HepG2 (cell line): ENCODE measurements around the gene SERPINB10. TPM values are rescaled to one million over a fixed set of nuclear protein-coding genes. Genes with fewer than 3 reads are reported as not detected.

Experiments
- ATAC-seq: fragments of 200-7000 bp; cut with Tn5 transposase; 3 replicates; pipeline ENCODE4 v1.9.1; 2020; ENCODE audit warnings: mild to moderate bottlenecking, moderate library complexity
- BruUV-seq: library from RNA; stranded (reverse); fragments of 400-500 nt; replicated peaks from 2 replicates; lab custom pipeline; 2021; lab: Mats Ljungman, UMichigan
- CTCF ChIA-PET: fragments of 300-600 bp; formaldehyde crosslinking; extraction: SDS; loops from one replicate; lab custom pipeline; 2021; ENCODE audit warnings: low total read pairs, inconsistent platforms, low intra/inter-chr PET ratio; lab: Yijun Ruan, JAX
- POLR2A ChIA-PET: fragments of 350-600 bp; sonication (Branson Sonifier 250); formaldehyde crosslinking; loops from one replicate; lab custom pipeline; 2020; ENCODE audit warnings: antibody characterized with exemption, inconsistent platforms; lab: Yijun Ruan, JAX
- DNase-seq: peaks from one replicate; pipeline ENCODE4 v3.0.0-alpha.2; 2015; ENCODE audit warnings: low spot score
- FAIRE-seq: peaks from 3 replicates; lab custom pipeline; 2011; peaks lifted over from hg19 to GRCh38; lab: Jason Lieb, UNC
- H2AFZ ChIP-seq: one replicate; pipeline ENCODE4 v1.6.1; 2011; ENCODE audit warnings: low read length, inconsistent platforms
- H3K27ac ChIP-seq: fragments of 300-600 bp; 3 replicates; pipeline ENCODE4 v1.8.0; 2011; ENCODE audit warnings: mixed run types, mild to moderate bottlenecking, mixed read lengths, low read length, inconsistent platforms; ENCODE audit not compliant: insufficient read depth; ENCODE audit errors: extremely low read length
- H3K27me3 ChIP-seq, 2 experiments: fragments of 200-600 bp in 1 of 2; 2 replicates in 1 of 2; 3 replicates in 1 of 2; pipeline versions ENCODE4 v1.6.0 to v1.8.0; 2011; ENCODE audit warnings: low read length in 2 of 2, mild to moderate bottlenecking in 2 of 2, moderate library complexity in 2 of 2, inconsistent platforms in 1 of 2; ENCODE audit not compliant: insufficient read depth in 2 of 2, control insufficient read depth in 1 of 2
- H3K36me3 ChIP-seq, 2 experiments: fragments of 200-600 bp in 1 of 2; replicated peaks in 1 of 2; 2 replicates in 1 of 2; 3 replicates in 1 of 2; pipeline versions ENCODE4 v1.5.1 to v1.8.0; 2011; ENCODE audit warnings: low read length in 2 of 2, inconsistent platforms in 1 of 2; ENCODE audit not compliant: insufficient read depth in 2 of 2, control insufficient read depth in 1 of 2
- H3K4me1 ChIP-seq: 2 replicates; pipeline ENCODE4 v1.5.1; 2012; ENCODE audit warnings: low read length, inconsistent platforms; ENCODE audit not compliant: insufficient read depth
- H3K4me2 ChIP-seq: 2 replicates; pipeline ENCODE4 v1.6.0; 2011; ENCODE audit warnings: low read depth, low read length, inconsistent platforms
- H3K4me3 ChIP-seq, 3 experiments: fragments of 200-600 bp in 1 of 3; sonication (generic), shearing (Covaris generic) in 1 of 3; replicated peaks in 1 of 3; 2 replicates each; pipeline ENCODE4 v1.5.1; 2011 to 2016; ENCODE audit warnings: low read length in 3 of 3, inconsistent platforms in 2 of 3, low read depth in 2 of 3, mild to moderate bottlenecking in 2 of 3, control low read depth in 1 of 3, mixed read lengths in 1 of 3; ENCODE audit not compliant: insufficient read depth in 1 of 3
- H3K79me2 ChIP-seq: one replicate; pipeline ENCODE4 v1.6.1; 2011; ENCODE audit warnings: low read length, inconsistent platforms; ENCODE audit not compliant: insufficient read depth
- H3K9ac ChIP-seq: 2 replicates; pipeline ENCODE4 v1.6.0; 2011; ENCODE audit warnings: mild to moderate bottlenecking, low read depth, low read length, inconsistent platforms; ENCODE audit not compliant: insufficient read depth
- H3K9me3 ChIP-seq: 2 replicates; pipeline ENCODE4 v1.5.1; 2012; ENCODE audit warnings: mild to moderate bottlenecking, low read length
- H4K20me1 ChIP-seq: 2 replicates; pipeline ENCODE4 v1.6.0; 2011; ENCODE audit warnings: inconsistent platforms, mild to moderate bottlenecking, low read length, moderate library complexity; ENCODE audit not compliant: insufficient read depth
- BCL6 ChIP-seq: IDR thresholded peaks from 2 replicates; pipeline ENCODE4 v1.6.1; 2016; ENCODE audit warnings: missing genetic modification reagents, missing compliant biosample characterization
- CC2D1A ChIP-seq: sonication (generic); formaldehyde crosslinking; IDR thresholded peaks from 2 replicates; pipeline ENCODE4 v1.8.1; 2023; ENCODE audit warnings: mild to moderate bottlenecking, missing genetic modification reagents
- ELF3 ChIP-seq: IDR thresholded peaks from 2 replicates; pipeline ENCODE4 v1.6.1; 2016; ENCODE audit warnings: missing genetic modification reagents, missing compliant biosample characterization
- ETV5 ChIP-seq: IDR thresholded peaks from 2 replicates; pipeline ENCODE4 v1.6.1; 2018; ENCODE audit warnings: missing biosample characterization, missing genetic modification reagents, inconsistent platforms, borderline replicate concordance
- HCFC1 ChIP-seq: fragments of 150-350 bp; IDR thresholded peaks from 2 replicates; pipeline ENCODE4 v1.6.1; 2014; ENCODE audit warnings: low read depth, low read length
- MZF1 ChIP-seq: sonication (generic); formaldehyde crosslinking; IDR thresholded peaks from 2 replicates; pipeline ENCODE4 v1.8.1; 2023; ENCODE audit warnings: mild to moderate bottlenecking, missing genetic modification reagents, borderline replicate concordance
- RBM39 ChIP-seq: fragments of 200-400 bp; formaldehyde crosslinking; IDR thresholded peaks from one replicate; pipeline ENCODE4 v1.6.1; 2018; ENCODE audit warnings: antibody characterized with exemption, mild to moderate bottlenecking, low read depth, low read length; ENCODE audit not compliant: poor library complexity, severe bottlenecking
- SMC3 ChIP-seq: IDR thresholded peaks from 2 replicates; pipeline ENCODE4 v1.6.1; 2011; ENCODE audit warnings: low read length, improper control_type of control experiment
- STAG1 ChIP-seq: sonication (generic); formaldehyde crosslinking; IDR thresholded peaks from 2 replicates; pipeline ENCODE4 v1.4.0; 2020; ENCODE audit warnings: missing genetic modification reagents
- TEAD3 ChIP-seq: optimal IDR thresholded peaks from 2 replicates; pipeline ENCODE3; 2016; ENCODE audit warnings: borderline replicate concordance
- XRCC5 ChIP-seq: fragments of 200-400 bp; formaldehyde crosslinking; optimal IDR thresholded peaks from 2 replicates; pipeline ENCODE3; 2017; ENCODE audit warnings: mild to moderate bottlenecking, low read length
- ZNF17 ChIP-seq: sonication (generic); formaldehyde crosslinking; IDR thresholded peaks from 2 replicates; pipeline ENCODE4 v1.5.0; 2020; ENCODE audit warnings: mild to moderate bottlenecking, missing genetic modification reagents
- ZNF230 ChIP-seq: sonication (generic); formaldehyde crosslinking; IDR thresholded peaks from 2 replicates; pipeline ENCODE4 v1.4.0; 2020; ENCODE audit warnings: mild to moderate bottlenecking, missing genetic modification reagents
- ZNF543 ChIP-seq: sonication (generic); formaldehyde crosslinking; IDR thresholded peaks from 2 replicates; pipeline ENCODE4 v1.4.0; 2020; ENCODE audit warnings: mild to moderate bottlenecking, missing genetic modification reagents
- ZNF768 ChIP-seq: sonication (generic); formaldehyde crosslinking; IDR thresholded peaks from 2 replicates; pipeline ENCODE4 v1.4.0; 2020; ENCODE audit warnings: missing genetic modification reagents
- WGBS: methylation state at CpG from one replicate; pipeline ENCODE4 v1.1.6; 2017; ENCODE audit warnings: low lambda C conversion rate; 5-methylcytosine and 5-hydroxymethylcytosine counted together
- in situ Hi-C: cut with HindIII; loops from 2 replicates; pipeline ENCODE4 v1.10.0; 2017; ENCODE audit warnings: low pct_unique_long_range_greater_than_20kb; ENCODE audit not compliant: extremely low pct_ligation_motif_present
- intact Hi-C: fragments of 100-400 bp; cut with micrococcal nuclease; formaldehyde crosslinking; loops from one replicate; pipeline ENCODE4 v1.10.0; 2022; ENCODE audit not compliant: unreplicated experiment
- polyA plus RNA-seq, 8 experiments: library from polyadenylated mRNA; depleted of rRNA in 3 of 8; stranded (reverse) in 7 of 8; unstranded in 1 of 8; fragments of >200 nt; fragmentation: Illumina TruSeq in 4 of 8; extraction: Trizol in 4 of 8; gene quantifications; 2 replicates each; pipeline versions ENCODE4 v1.2.1 to v1.2.3, GENCODE V29; 2011 to 2016; ENCODE audit warnings: low read depth in 4 of 8, missing spikeins in 1 of 8, mixed read lengths in 1 of 8; ENCODE audit not compliant: insufficient read depth in 1 of 8
- total RNA-seq, 5 experiments: library from RNA; depleted of rRNA; stranded (reverse); fragments of >200 nt; fragmentation: Illumina TruSeq; extraction: Trizol; gene quantifications; 2 replicates each; pipeline ENCODE4 v1.2.3, GENCODE V29; 2016; ENCODE audit warnings: low read depth in 1 of 5
- TF ChIP-seq, protein P1 (sequence below): sonication (generic); formaldehyde crosslinking; IDR thresholded peaks from 2 replicates; pipeline ENCODE4 v1.8.1; 2023; ENCODE audit warnings: missing genetic modification reagents, inconsistent platforms, borderline replicate concordance
- TF ChIP-seq, protein P2 (sequence below): sonication (generic); formaldehyde crosslinking; IDR thresholded peaks from 2 replicates; pipeline ENCODE4 v1.5.0; 2020; ENCODE audit warnings: mild to moderate bottlenecking, missing genetic modification reagents, moderate library complexity
- TF ChIP-seq, protein P3 (sequence below): sonication (generic); formaldehyde crosslinking; IDR thresholded peaks from 2 replicates; pipeline ENCODE4 v1.8.0; 2022; ENCODE audit warnings: mild to moderate bottlenecking, missing genetic modification reagents, moderate library complexity
- TF ChIP-seq, protein P4 (sequence below): IDR thresholded peaks from 2 replicates; pipeline ENCODE4 v1.6.1; 2012; ENCODE audit warnings: low read length, improper control_type of control experiment

Gene SERPINB10
- total and polyA plus RNA-seq, 2 of the 13 experiments (the other 11 are each of a cell fraction or from before 2014, with no cell fraction given), result not detected

DNA sequence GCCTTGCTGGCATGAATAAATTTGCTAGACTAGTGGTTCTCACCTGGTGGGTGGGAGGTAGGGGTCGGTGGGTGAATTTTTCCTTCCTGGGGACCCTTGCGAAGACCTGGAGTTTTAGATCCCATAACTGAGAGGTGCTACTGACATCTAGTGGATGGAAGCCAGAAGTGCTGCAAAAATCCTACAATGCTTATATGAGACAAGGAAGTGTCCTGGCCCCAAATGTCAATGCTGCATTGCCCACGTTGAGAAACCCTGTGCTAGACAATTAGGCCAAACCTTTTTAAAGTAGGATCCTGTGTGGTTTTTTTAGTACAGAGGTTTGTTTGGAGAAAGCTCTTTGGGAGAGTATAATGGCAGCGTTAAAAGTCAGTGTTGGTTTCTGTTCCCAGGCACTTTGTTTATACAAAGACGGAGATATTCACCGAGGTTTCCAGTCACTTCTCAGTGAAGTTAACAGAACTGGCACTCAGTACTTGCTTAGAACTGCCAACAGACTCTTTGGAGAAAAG is 71.7 kb downstream of the SERPINB10 start:
- H3K4me3 ChIP-seq, result no peak overlapping the region
- H3K36me3 ChIP-seq, result no peaks in the 10 kb centered on the region
- BruUV-seq, result no TSS peak
- FAIRE-seq (peak; percentile 89), ATAC-seq (peak; percentile 94), DNase-seq (peak; percentile 66)
- H2AFZ ChIP-seq, result no peak overlapping the region
- H3K4me2 ChIP-seq, result peak overlapping the region; percentile 29; the same call in 1 of the 2 replicates
- 36% methylated on average over 6 of the region's 6 CpGs for WGBS
- in situ Hi-C loops, result loop anchor here (10.0 kb wide), 1 partner anchor 85 kb away; no protein-coding TSS in a partner anchor
- POLR2A ChIA-PET, result no interaction called here
- H4K20me1 ChIP-seq, result no peaks in the 10 kb centered on the region
- no peaks in the 10 kb centered on the region for H3K27me3 ChIP-seq
- H3K79me2 ChIP-seq, result no peaks in the 10 kb centered on the region
- H3K9me3 ChIP-seq, result no peaks in the 10 kb centered on the region
- no peak overlapping the region for H3K27ac ChIP-seq
- H3K9ac ChIP-seq, result no peak overlapping the region
- intact Hi-C loops, result loop anchor here (1.0 kb wide), 3 partner anchors 16 to 88 kb away; partner anchors contain the start of gene HMSD
- CTCF ChIA-PET, result interaction anchor here (1.3 to 1.7 kb wide), 3 partner anchors 16 to 88 kb away, joined by 5 to 15 read pairs (median 5); no protein-coding TSS in a partner anchor
- H3K4me1 ChIP-seq, result no peaks in the 10 kb centered on the region
- TF ChIP-seq TEAD3 (CRISPR knock-in tag), result peak; percentile 95
- peak; percentile 61 for TF ChIP-seq SMC3
- no peak for TF ChIP-seq RBM39
- TF ChIP-seq, protein P1, sequence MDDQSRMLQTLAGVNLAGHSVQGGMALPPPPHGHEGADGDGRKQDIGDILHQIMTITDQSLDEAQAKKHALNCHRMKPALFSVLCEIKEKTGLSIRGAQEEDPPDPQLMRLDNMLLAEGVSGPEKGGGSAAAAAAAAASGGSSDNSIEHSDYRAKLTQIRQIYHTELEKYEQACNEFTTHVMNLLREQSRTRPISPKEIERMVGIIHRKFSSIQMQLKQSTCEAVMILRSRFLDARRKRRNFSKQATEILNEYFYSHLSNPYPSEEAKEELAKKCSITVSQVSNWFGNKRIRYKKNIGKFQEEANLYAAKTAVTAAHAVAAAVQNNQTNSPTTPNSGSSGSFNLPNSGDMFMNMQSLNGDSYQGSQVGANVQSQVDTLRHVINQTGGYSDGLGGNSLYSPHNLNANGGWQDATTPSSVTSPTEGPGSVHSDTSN, result no peak
- TF ChIP-seq, protein P2, sequence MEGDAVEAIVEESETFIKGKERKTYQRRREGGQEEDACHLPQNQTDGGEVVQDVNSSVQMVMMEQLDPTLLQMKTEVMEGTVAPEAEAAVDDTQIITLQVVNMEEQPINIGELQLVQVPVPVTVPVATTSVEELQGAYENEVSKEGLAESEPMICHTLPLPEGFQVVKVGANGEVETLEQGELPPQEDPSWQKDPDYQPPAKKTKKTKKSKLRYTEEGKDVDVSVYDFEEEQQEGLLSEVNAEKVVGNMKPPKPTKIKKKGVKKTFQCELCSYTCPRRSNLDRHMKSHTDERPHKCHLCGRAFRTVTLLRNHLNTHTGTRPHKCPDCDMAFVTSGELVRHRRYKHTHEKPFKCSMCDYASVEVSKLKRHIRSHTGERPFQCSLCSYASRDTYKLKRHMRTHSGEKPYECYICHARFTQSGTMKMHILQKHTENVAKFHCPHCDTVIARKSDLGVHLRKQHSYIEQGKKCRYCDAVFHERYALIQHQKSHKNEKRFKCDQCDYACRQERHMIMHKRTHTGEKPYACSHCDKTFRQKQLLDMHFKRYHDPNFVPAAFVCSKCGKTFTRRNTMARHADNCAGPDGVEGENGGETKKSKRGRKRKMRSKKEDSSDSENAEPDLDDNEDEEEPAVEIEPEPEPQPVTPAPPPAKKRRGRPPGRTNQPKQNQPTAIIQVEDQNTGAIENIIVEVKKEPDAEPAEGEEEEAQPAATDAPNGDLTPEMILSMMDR (CRISPR knock-in tag), result peak; percentile 83
- TF ChIP-seq ETV5 (CRISPR knock-in tag), result no peak
- no peak for TF ChIP-seq MZF1
- no peak for TF ChIP-seq CC2D1A
- TF ChIP-seq ZNF230 (CRISPR knock-in tag), result no peak
- peak; percentile 45; the same call in 1 of the 2 replicates for TF ChIP-seq ELF3 (CRISPR knock-in tag)
- no peak for TF ChIP-seq ZNF543
- TF ChIP-seq, protein P3, sequence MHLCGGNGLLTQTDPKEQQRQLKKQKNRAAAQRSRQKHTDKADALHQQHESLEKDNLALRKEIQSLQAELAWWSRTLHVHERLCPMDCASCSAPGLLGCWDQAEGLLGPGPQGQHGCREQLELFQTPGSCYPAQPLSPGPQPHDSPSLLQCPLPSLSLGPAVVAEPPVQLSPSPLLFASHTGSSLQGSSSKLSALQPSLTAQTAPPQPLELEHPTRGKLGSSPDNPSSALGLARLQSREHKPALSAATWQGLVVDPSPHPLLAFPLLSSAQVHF (CRISPR knock-in tag), result no peak
- TF ChIP-seq BCL6 (CRISPR knock-in tag), result no peak
- TF ChIP-seq, protein P4, sequence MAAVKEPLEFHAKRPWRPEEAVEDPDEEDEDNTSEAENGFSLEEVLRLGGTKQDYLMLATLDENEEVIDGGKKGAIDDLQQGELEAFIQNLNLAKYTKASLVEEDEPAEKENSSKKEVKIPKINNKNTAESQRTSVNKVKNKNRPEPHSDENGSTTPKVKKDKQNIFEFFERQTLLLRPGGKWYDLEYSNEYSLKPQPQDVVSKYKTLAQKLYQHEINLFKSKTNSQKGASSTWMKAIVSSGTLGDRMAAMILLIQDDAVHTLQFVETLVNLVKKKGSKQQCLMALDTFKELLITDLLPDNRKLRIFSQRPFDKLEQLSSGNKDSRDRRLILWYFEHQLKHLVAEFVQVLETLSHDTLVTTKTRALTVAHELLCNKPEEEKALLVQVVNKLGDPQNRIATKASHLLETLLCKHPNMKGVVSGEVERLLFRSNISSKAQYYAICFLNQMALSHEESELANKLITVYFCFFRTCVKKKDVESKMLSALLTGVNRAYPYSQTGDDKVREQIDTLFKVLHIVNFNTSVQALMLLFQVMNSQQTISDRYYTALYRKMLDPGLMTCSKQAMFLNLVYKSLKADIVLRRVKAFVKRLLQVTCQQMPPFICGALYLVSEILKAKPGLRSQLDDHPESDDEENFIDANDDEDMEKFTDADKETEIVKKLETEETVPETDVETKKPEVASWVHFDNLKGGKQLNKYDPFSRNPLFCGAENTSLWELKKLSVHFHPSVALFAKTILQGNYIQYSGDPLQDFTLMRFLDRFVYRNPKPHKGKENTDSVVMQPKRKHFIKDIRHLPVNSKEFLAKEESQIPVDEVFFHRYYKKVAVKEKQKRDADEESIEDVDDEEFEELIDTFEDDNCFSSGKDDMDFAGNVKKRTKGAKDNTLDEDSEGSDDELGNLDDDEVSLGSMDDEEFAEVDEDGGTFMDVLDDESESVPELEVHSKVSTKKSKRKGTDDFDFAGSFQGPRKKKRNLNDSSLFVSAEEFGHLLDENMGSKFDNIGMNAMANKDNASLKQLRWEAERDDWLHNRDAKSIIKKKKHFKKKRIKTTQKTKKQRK, result no peak
- TF ChIP-seq STAG1 (CRISPR knock-in tag), result peak; percentile 56
- no peak for TF ChIP-seq HCFC1
- no peak for TF ChIP-seq ZNF17
- TF ChIP-seq XRCC5, result peak; percentile 28
- TF ChIP-seq ZNF768, result no peak
